HepG2 (cell line): Measurements from ENCODE around the gene NCAPD2. TPM values are rescaled to one million over a fixed set of nuclear protein-coding genes. Genes with fewer than 3 reads are reported as not detected.

Experiments used
- AGO2 ChIP-seq: fragments of 200-400 bp; formaldehyde crosslinking; optimal IDR thresholded peaks from 2 replicates; pipeline ENCODE3; 2017; ENCODE audit warnings: mild to moderate bottlenecking, low read depth, low read length, moderate library complexity
- ATF7-NPFF ChIP-seq: sonication (generic); formaldehyde crosslinking; IDR thresholded peaks from 2 replicates; pipeline ENCODE4 v1.8.1; 2023; ENCODE audit warnings: mild to moderate bottlenecking, low read depth, missing genetic modification reagents, moderate library complexity
- BCL6 ChIP-seq: IDR thresholded peaks from 2 replicates; pipeline ENCODE4 v1.6.1; 2016; ENCODE audit warnings: missing genetic modification reagents, missing compliant biosample characterization
- BHLHE40 ChIP-seq: IDR thresholded peaks from 2 replicates; pipeline ENCODE4 v1.6.1; 2011; ENCODE audit warnings: low read length, improper control_type of control experiment
- EEA1 ChIP-seq: sonication (generic); formaldehyde crosslinking; IDR thresholded peaks from 2 replicates; pipeline ENCODE4 v1.5.1; 2020; ENCODE audit warnings: mild to moderate bottlenecking, missing genetic modification reagents, borderline replicate concordance
- HDAC2 ChIP-seq: sonication (generic); formaldehyde crosslinking; IDR thresholded peaks from 2 replicates; pipeline ENCODE4 v1.4.0; 2020; ENCODE audit warnings: missing genetic modification reagents
- HES4 ChIP-seq: sonication (generic); formaldehyde crosslinking; IDR thresholded peaks from 2 replicates; pipeline ENCODE4 v1.9.0; 2021; ENCODE audit warnings: mild to moderate bottlenecking, missing genetic modification reagents, borderline replicate concordance
- HOXD1 ChIP-seq: sonication (generic); formaldehyde crosslinking; IDR thresholded peaks from 2 replicates; pipeline ENCODE4 v1.5.0; 2020; ENCODE audit warnings: missing genetic modification reagents
- MED8 ChIP-seq: sonication (generic); formaldehyde crosslinking; IDR thresholded peaks from 2 replicates; pipeline ENCODE4 v1.8.1; 2023; ENCODE audit warnings: mild to moderate bottlenecking, missing genetic modification reagents; ENCODE audit not compliant: insufficient replicate concordance
- RBM22 ChIP-seq: fragments of 200-400 bp; formaldehyde crosslinking; optimal IDR thresholded peaks from 2 replicates; pipeline ENCODE3; 2017; ENCODE audit warnings: mild to moderate bottlenecking, low read length, moderate library complexity
- SOX6 ChIP-seq, 2 experiments: fragments of 450-650 bp in 1 of 2; sonication (generic) in 1 of 2; formaldehyde crosslinking in 1 of 2; IDR thresholded peaks; 2 replicates each; pipeline versions ENCODE4 v1.4.0 to v1.6.1; 2017 to 2020; ENCODE audit warnings: antibody characterized with exemption in 1 of 2, mild to moderate bottlenecking in 1 of 2, missing genetic modification reagents in 1 of 2
- TGIF2 ChIP-seq: IDR thresholded peaks from 2 replicates; pipeline ENCODE4 v1.6.1; 2016; ENCODE audit warnings: control low read depth, missing compliant biosample characterization
- ZBTB49 ChIP-seq: sonication (generic); formaldehyde crosslinking; IDR thresholded peaks from 2 replicates; pipeline ENCODE4 v1.4.0; 2020; ENCODE audit warnings: missing genetic modification reagents, borderline replicate concordance
- ZBTB7B ChIP-seq: sonication (generic); formaldehyde crosslinking; IDR thresholded peaks from 2 replicates; pipeline ENCODE4 v1.4.0; 2020; ENCODE audit warnings: missing genetic modification reagents
- ZFX ChIP-seq: sonication (generic); formaldehyde crosslinking; IDR thresholded peaks from 2 replicates; pipeline ENCODE4 v1.4.0; 2020; ENCODE audit warnings: mild to moderate bottlenecking, low read depth, missing genetic modification reagents, moderate library complexity
- ZNF672 ChIP-seq: sonication (generic); formaldehyde crosslinking; IDR thresholded peaks from 2 replicates; pipeline ENCODE4 v1.8.1; 2022; ENCODE audit warnings: missing genetic modification reagents
- ZNF761 ChIP-seq: sonication (generic); formaldehyde crosslinking; conservative IDR thresholded peaks from 2 replicates; pipeline ENCODE4 v1.4.0; 2020; ENCODE audit warnings: mild to moderate bottlenecking, missing genetic modification reagents
- ZZZ3 ChIP-seq: sonication (generic); formaldehyde crosslinking; IDR thresholded peaks from 2 replicates; pipeline ENCODE4 v1.4.0; 2020; ENCODE audit warnings: missing genetic modification reagents, mild to moderate bottlenecking, borderline replicate concordance
- polyA plus RNA-seq, 8 experiments: library from polyadenylated mRNA; depleted of rRNA in 3 of 8; stranded (reverse) in 7 of 8; unstranded in 1 of 8; fragments of >200 nt; fragmentation: Illumina TruSeq in 4 of 8; extraction: Trizol in 4 of 8; gene quantifications; 2 replicates each; pipeline versions ENCODE4 v1.2.1 to v1.2.3, GENCODE V29; 2011 to 2016; ENCODE audit warnings: low read depth in 4 of 8, missing spikeins in 1 of 8, mixed read lengths in 1 of 8; ENCODE audit not compliant: insufficient read depth in 1 of 8
- total RNA-seq, 5 experiments: library from RNA; depleted of rRNA; stranded (reverse); fragments of >200 nt; fragmentation: Illumina TruSeq; extraction: Trizol; gene quantifications; 2 replicates each; pipeline ENCODE4 v1.2.3, GENCODE V29; 2016; ENCODE audit warnings: low read depth in 1 of 5
- TF ChIP-seq, protein P1 (sequence below): sonication (generic); formaldehyde crosslinking; IDR thresholded peaks from 2 replicates; pipeline ENCODE4 v1.5.0; 2020; ENCODE audit warnings: missing genetic modification reagents
- TF ChIP-seq, protein P2 (sequence below): sonication (generic); formaldehyde crosslinking; IDR thresholded peaks from 2 replicates; pipeline ENCODE4 v1.4.0; 2020; ENCODE audit warnings: missing genetic modification reagents
- TF ChIP-seq, protein P3 (sequence below): IDR thresholded peaks from 2 replicates; pipeline ENCODE4 v1.6.1; 2016; ENCODE audit warnings: control low read depth

NCAPD2 gene
- total and polyA plus RNA-seq, 2 of the 13 experiments (the other 11 are each of a cell fraction or from before 2014, with no cell fraction given): 51.1 to 65.6 TPM

DNA sequence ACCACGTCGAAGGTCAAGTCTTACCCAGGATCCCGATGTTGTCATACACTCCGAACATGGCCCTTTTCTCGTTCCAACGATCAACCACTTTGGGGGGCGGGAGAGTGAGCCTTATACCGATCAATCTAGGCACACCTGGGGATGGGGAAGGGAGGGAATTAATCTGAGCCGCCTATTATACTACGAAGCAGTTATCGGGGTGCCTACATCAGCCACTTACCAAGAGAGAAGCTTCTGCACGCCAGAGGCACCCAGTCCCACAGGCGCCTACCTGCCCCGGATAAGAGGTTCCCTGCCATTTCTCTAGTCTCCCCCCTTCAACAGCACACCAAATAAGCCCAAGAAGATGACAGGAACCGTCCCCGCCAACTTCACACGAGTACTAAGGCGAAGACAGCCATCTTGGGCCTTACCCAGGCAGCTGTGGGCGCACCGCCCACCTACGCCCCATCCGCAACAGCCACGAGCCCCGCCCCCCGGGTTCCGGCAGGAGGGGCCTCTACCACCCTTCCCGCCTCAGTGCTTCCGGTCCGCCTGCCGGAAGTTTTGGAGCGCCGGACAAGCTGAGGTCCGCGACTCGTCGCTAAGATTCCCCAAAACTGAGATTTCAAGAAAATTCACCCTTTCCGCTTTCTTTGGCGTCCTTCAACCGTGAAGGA lies 935 bp upstream of the NCAPD2 start, which contains the start of gene MRPL51 (continued):
- TF ChIP-seq, protein P1, sequence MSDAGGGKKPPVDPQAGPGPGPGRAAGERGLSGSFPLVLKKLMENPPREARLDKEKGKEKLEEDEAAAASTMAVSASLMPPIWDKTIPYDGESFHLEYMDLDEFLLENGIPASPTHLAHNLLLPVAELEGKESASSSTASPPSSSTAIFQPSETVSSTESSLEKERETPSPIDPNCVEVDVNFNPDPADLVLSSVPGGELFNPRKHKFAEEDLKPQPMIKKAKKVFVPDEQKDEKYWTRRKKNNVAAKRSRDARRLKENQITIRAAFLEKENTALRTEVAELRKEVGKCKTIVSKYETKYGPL (CRISPR knock-in tag): no peak
- 0 out of 2 replicates have a peak, but pooled peaks have one; percentile 47 for TF ChIP-seq ATF7-NPFF (CRISPR knock-in tag)
- TF ChIP-seq TGIF2 (CRISPR knock-in tag): peak; percentile 60; the same call in 1 of the 2 replicates
- TF ChIP-seq EEA1 (CRISPR knock-in tag): 0 out of 2 replicates have a peak, but pooled peaks have one; percentile 52
- TF ChIP-seq HES4: no peak
- TF ChIP-seq AGO2: peak; percentile 5
- TF ChIP-seq ZZZ3: no peak; the same call in 1 of the 2 replicates
- no peak for TF ChIP-seq BHLHE40
- peak; percentile 29; the same call in 1 of the 2 replicates for TF ChIP-seq BCL6 (CRISPR knock-in tag)
- TF ChIP-seq SOX6 (IDR thresholded peaks at IDR 0.05): no peak
- no peak for TF ChIP-seq SOX6 (CRISPR knock-in tag; IDR thresholded peaks at IDR 0.05)
- peak; percentile 50; the same call in 1 of the 2 replicates for TF ChIP-seq HDAC2 (CRISPR knock-in tag)
- no peak for TF ChIP-seq ZBTB49 (CRISPR knock-in tag)
- peak; percentile 42 for TF ChIP-seq ZBTB7B (CRISPR knock-in tag)
- no peak for TF ChIP-seq ZNF672 (CRISPR knock-in tag)
- TF ChIP-seq MED8: peak; percentile 50
- TF ChIP-seq ZNF761 (CRISPR knock-in tag): peak; percentile 32; the same call in 1 of the 2 replicates
- TF ChIP-seq RBM22: no peak
- TF ChIP-seq, protein P2, sequence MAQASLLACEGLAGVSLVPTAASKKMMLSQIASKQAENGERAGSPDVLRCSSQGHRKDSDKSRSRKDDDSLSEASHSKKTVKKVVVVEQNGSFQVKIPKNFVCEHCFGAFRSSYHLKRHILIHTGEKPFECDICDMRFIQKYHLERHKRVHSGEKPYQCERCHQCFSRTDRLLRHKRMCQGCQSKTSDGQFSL (CRISPR knock-in tag): no peak
- TF ChIP-seq, protein P3, sequence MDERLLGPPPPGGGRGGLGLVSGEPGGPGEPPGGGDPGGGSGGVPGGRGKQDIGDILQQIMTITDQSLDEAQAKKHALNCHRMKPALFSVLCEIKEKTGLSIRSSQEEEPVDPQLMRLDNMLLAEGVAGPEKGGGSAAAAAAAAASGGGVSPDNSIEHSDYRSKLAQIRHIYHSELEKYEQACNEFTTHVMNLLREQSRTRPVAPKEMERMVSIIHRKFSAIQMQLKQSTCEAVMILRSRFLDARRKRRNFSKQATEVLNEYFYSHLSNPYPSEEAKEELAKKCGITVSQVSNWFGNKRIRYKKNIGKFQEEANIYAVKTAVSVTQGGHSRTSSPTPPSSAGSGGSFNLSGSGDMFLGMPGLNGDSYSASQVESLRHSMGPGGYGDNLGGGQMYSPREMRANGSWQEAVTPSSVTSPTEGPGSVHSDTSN (CRISPR knock-in tag): 0 out of 2 replicates have a peak, but pooled peaks have one; percentile 15
- peak; percentile 77 for TF ChIP-seq ZFX (CRISPR knock-in tag)
- no peak for TF ChIP-seq HOXD1 (CRISPR knock-in tag)
